Chondrocyte (in vitro differentiated cells): ENCODE results near the gene ZFHX3. TPM values are rescaled to one million over a fixed set of nuclear protein-coding genes. Genes with fewer than 3 reads are reported as not detected.

Experiments
- DNase-seq: peaks from one replicate; pipeline ENCODE4 v3.0.0; 2021; ENCODE audit warnings: mixed read lengths, low spot score
- H3K27ac Mint-ChIP-seq: one replicate; pipeline ENCODE4 v1.8.0; 2021; ENCODE audit warnings: mild to moderate bottlenecking, moderate library complexity, mixed read lengths; ENCODE audit not compliant: unreplicated experiment
- H3K27me3 Mint-ChIP-seq: 2 replicates; pipeline ENCODE4 v1.8.0; 2021; ENCODE audit warnings: low read depth, mixed read lengths
- H3K36me3 Mint-ChIP-seq: 2 replicates; pipeline ENCODE4 v1.8.0; 2021; ENCODE audit warnings: low read depth, mixed read lengths
- H3K4me1 Mint-ChIP-seq: 2 replicates; pipeline ENCODE4 v1.8.0; 2021; ENCODE audit warnings: low read depth, mild to moderate bottlenecking, mixed read lengths
- H3K4me3 Mint-ChIP-seq: one replicate; pipeline ENCODE4 v1.8.0; 2021; ENCODE audit warnings: mild to moderate bottlenecking, moderate library complexity, mixed read lengths; ENCODE audit not compliant: unreplicated experiment
- H3K9me3 Mint-ChIP-seq: 2 replicates; pipeline ENCODE4 v1.8.0; 2021; ENCODE audit warnings: low read depth, mixed read lengths
- CTCF ChIP-seq: fragments of 200-600 bp; sonication (generic); IDR thresholded peaks from 2 replicates; pipeline ENCODE4 v1.5.0; 2021; ENCODE audit warnings: antibody characterized with exemption, mild to moderate bottlenecking, moderate library complexity
- total RNA-seq: library from RNA; stranded (reverse); gene quantifications from 3 replicates; pipeline ENCODE4 v1.2.1, GENCODE V29; 2021

The ZFHX3 gene
- total RNA-seq, 1 donor from 2014 or later, result 86.8 TPM

- Mint-ChIP-seq H3K27ac (no peak overlapping the region), H3K27me3 (no peaks in the 10 kb centered on the region), H3K4me3 (peak overlapping the region; percentile 96), H3K9me3 (no peaks in the 10 kb centered on the region), H3K36me3 (peaks cover 6% of the 10 kb centered on the region), H3K4me1 (peaks cover 2% of the 10 kb centered on the region)
- DNase-seq, result no peak
- TF ChIP-seq CTCF, result no peak
Measured at GRCh38 chr16:73054125-73054484, 6.2 kb upstream of the ZFHX3 start.

GRCh38 chr16:73053364-73054124, 5.6 kb upstream of the ZFHX3 start:
- no peaks in the 10 kb centered on the region for H3K9me3 Mint-ChIP-seq
- peak; percentile 57 for TF ChIP-seq CTCF
- no peaks in the 10 kb centered on the region for H3K4me1 Mint-ChIP-seq
- no peak for DNase-seq
- peaks cover 3% of the 10 kb centered on the region for H3K36me3 Mint-ChIP-seq
- H3K27me3 Mint-ChIP-seq, result no peaks in the 10 kb centered on the region
- no peak overlapping the region for H3K4me3 Mint-ChIP-seq
- H3K27ac Mint-ChIP-seq, result no peak overlapping the region

GRCh38 chr16:73053038-73053363, 5.1 kb upstream of the ZFHX3 start:
- DNase-seq, result no peak
- Mint-ChIP-seq H3K4me1 (no peaks in the 10 kb centered on the region), H3K36me3 (peaks cover 3% of the 10 kb centered on the region), H3K27me3 (no peaks in the 10 kb centered on the region), H3K27ac (no peak overlapping the region), H3K4me3 (no peak overlapping the region), H3K9me3 (no peaks in the 10 kb centered on the region)
- TF ChIP-seq CTCF, result no peak

GRCh38 chr16:73052576-73052975, 4.6 kb upstream of the ZFHX3 start:
- no peaks in the 10 kb centered on the region for H3K4me1 Mint-ChIP-seq

GRCh38 chr16:73051961-73052360, 4.0 kb upstream of the ZFHX3 start:
- Mint-ChIP-seq H3K36me3 (peaks cover 3% of the 10 kb centered on the region), H3K27me3 (no peaks in the 10 kb centered on the region), H3K4me3 (no peak overlapping the region), H3K27ac (no peak overlapping the region), H3K4me1 (peaks cover 5% of the 10 kb centered on the region), H3K9me3 (no peaks in the 10 kb centered on the region)
- no peak for TF ChIP-seq CTCF
- no peak for DNase-seq

More at GRCh38 chr16:73052576-73052975, 4.6 kb upstream of the ZFHX3 start:
- H3K4me3 Mint-ChIP-seq, result no peak overlapping the region
- H3K27me3 Mint-ChIP-seq, result no peaks in the 10 kb centered on the region
- peaks cover 3% of the 10 kb centered on the region for H3K36me3 Mint-ChIP-seq
- no peak for DNase-seq
- no peak overlapping the region for H3K27ac Mint-ChIP-seq
- no peaks in the 10 kb centered on the region for H3K9me3 Mint-ChIP-seq
- no peak for TF ChIP-seq CTCF
